AG04449 (cell line): ENCODE results near the gene LDLRAD4.
A peak's percentile ranks its signal among the peaks of the same experiment; 100 is the strongest.

Experiments
- CTCF ChIA-PET: fragments of 350-600 bp; formaldehyde crosslinking; extraction: SDS; loops from one replicate; lab custom pipeline; 2021; ENCODE audit warnings: antibody characterized with exemption; lab: Yijun Ruan, JAX
- POLR2A ChIA-PET: fragments of 400-600, 350-600 bp; formaldehyde crosslinking; extraction: SDS; loops from one replicate; lab custom pipeline; 2020; ENCODE audit warnings: antibody characterized with exemption, inconsistent platforms; lab: Yijun Ruan, JAX
- DNase-seq: peaks from one replicate; pipeline ENCODE4 v3.0.0-alpha.2; 2010; ENCODE audit warnings: low read depth, low spot score
- H3K4me3 ChIP-seq: 2 replicates; pipeline ENCODE4 v1.5.1; 2011; ENCODE audit warnings: low read depth, mild to moderate bottlenecking, control low read depth, low read length
- TF ChIP-seq, protein P1 (sequence below): IDR thresholded peaks from one replicate; pipeline ENCODE4 v1.5.1; 2011; ENCODE audit warnings: mild to moderate bottlenecking, moderate library complexity, low read length, control low read depth, inconsistent platforms; ENCODE audit not compliant: insufficient read depth; ENCODE audit errors: missing control alignments

Gene LDLRAD4

DNA sequence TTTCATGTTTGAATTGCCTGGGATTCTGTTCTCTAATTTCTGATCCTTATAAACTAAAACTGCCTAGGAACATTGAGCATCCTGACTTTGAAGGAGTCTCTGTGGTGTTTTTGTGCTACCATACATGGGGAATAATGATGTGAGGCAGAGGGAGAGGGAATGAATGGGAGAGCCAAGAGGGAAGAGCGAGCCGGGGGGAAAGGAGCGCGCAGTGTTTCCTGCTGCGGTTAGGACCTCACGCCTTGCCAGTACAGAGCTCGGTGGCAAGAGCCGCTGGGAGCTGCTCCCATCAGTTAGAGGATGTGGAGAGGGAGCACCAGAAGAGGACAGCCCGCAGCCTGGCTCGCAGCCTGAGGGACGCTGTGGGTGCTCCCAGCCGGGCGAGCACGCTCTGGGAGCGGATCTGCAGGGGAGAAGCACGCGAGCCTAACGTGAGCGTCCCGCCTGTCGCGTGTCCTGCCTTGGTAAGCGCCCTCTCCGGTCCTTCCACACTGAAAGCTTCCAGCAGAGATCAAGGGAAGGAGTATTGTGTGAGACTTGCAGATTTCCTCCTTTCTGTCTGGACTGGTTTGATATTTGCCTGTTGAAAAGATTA lies 393.1 kb downstream of the LDLRAD4 start:
- DNase-seq, result no peak
- POLR2A ChIA-PET, result no interaction called here
- TF ChIP-seq, protein P1, sequence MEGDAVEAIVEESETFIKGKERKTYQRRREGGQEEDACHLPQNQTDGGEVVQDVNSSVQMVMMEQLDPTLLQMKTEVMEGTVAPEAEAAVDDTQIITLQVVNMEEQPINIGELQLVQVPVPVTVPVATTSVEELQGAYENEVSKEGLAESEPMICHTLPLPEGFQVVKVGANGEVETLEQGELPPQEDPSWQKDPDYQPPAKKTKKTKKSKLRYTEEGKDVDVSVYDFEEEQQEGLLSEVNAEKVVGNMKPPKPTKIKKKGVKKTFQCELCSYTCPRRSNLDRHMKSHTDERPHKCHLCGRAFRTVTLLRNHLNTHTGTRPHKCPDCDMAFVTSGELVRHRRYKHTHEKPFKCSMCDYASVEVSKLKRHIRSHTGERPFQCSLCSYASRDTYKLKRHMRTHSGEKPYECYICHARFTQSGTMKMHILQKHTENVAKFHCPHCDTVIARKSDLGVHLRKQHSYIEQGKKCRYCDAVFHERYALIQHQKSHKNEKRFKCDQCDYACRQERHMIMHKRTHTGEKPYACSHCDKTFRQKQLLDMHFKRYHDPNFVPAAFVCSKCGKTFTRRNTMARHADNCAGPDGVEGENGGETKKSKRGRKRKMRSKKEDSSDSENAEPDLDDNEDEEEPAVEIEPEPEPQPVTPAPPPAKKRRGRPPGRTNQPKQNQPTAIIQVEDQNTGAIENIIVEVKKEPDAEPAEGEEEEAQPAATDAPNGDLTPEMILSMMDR, result no peak
- CTCF ChIA-PET, result interaction anchor here (1.3 to 1.4 kb wide), 2 partner anchors 81 to 395 kb away, joined by 3 read pairs; no protein-coding TSS in a partner anchor
- peak overlapping the region; percentile 42 for H3K4me3 ChIP-seq

DNA sequence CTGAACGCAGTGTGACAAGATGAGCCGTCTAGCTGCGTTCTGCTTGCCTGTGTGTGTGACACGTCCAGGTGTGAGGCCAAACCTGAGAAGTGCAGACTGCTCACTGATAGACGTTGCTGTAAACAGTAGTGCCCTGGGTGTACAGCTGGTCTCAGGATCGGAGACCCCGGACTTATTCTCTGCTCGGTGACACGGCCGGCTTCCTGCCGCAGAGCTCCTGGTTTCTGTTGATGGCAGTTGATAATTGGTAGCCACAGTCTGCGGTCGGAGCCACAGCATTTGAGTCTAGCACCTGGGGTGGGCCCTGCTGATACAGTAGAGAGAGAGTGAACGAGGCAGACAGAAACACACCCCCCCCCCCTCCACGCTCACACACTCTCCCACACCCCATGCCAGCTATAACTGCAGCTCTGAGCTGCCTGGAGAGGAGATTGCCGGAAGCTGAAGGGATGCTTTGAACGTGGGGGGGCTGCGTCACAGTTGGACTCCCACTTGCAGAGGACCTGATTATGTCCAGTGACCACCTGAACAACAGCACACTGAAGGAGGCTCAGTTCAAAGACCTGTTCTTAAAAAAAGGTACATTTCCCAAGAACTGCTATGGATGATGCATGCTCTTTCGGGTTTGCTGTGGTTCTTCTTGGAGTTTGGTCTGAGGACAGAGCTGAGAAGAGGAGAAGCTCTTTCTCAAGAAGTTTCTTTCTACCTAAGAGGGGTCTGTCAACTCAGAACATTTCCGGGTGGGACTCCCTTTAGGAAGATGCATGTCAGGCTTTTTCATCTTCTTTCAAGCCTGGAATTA lies 393.8 kb downstream of the LDLRAD4 start:
- ChIA-PET CTCF (interaction anchor here (1.3 to 1.4 kb wide), 2 partner anchors 81 to 396 kb away, joined by 3 read pairs; no protein-coding TSS in a partner anchor), POLR2A (no interaction called here)
- TF ChIP-seq, protein P1, result no peak
- no peak for DNase-seq
- peak overlapping the region; percentile 42 for H3K4me3 ChIP-seq

DNA sequence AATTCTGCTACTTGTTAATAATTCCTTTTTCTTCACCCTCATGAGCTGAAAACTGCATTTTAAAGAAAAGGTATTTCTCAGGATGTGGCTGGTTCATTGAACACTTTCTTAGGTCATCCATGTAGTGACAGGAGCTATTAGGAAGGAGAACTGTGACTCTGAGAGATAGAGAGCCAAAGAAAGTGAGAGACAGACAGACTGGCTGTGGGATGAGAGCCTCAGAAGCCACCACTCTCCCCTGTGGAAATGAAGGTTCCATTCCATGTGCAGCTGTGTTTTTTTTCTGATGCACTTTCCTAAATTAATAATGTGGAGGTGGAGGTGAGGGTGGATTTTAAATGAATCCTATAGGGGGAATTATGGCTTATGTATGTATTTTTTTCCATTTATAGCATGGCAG lies 394.5 kb downstream of the LDLRAD4 start:
- TF ChIP-seq, protein P1, result no peak
- DNase-seq, result no peak
- ChIA-PET CTCF (interaction anchor here (1.3 to 1.4 kb wide), 2 partner anchors 82 to 397 kb away, joined by 3 read pairs; no protein-coding TSS in a partner anchor), POLR2A (no interaction called here)
- H3K4me3 ChIP-seq, result no peak overlapping the region

DNA sequence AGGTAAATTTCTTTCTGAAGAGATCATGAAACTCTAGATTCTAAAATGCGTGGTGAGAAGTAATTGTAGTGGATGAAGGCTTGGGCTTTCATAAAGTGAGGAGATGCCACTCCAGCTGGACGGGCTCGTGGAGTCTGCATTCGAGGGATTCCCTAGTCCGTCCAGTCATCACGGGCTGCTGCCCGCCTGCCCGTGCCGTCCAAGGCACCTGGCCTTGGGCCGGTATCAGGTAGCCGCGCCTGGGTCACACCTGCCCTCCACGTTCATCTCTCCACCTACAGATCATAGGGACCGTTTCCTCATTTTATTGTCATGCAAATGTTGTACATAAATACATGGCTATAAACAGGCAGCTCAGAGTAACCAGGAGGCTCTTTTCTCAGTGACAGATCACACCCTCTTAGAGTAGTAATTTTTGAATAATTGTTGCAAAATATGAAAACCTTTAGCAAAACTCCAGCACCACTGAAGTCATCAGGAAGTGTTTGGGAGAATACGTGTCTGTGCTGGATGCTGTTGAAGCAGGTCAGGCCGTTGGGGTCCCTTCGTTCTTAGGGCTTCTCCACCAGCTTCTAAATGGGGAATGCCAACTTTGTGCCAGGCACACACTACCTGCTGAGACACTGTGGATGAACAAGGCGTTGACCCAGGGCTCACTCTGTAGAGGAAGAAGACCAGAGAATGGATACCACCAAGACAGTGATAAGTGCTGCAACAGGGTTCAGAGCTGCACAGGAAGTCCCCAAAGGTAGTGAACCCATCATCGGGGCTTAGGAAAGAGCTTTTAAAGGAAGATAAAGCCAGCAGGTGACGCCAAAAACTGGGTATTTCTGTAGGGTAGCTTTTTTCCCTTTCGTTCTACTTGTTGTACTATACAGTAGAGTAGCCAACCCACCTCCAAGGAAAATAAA lies 395.3 kb downstream of the LDLRAD4 start:
- POLR2A ChIA-PET, result no interaction called here
- DNase-seq, result no peak
- H3K4me3 ChIP-seq, result no peak overlapping the region
- CTCF ChIA-PET, result no interaction called here
- TF ChIP-seq, protein P1, result no peak

DNA sequence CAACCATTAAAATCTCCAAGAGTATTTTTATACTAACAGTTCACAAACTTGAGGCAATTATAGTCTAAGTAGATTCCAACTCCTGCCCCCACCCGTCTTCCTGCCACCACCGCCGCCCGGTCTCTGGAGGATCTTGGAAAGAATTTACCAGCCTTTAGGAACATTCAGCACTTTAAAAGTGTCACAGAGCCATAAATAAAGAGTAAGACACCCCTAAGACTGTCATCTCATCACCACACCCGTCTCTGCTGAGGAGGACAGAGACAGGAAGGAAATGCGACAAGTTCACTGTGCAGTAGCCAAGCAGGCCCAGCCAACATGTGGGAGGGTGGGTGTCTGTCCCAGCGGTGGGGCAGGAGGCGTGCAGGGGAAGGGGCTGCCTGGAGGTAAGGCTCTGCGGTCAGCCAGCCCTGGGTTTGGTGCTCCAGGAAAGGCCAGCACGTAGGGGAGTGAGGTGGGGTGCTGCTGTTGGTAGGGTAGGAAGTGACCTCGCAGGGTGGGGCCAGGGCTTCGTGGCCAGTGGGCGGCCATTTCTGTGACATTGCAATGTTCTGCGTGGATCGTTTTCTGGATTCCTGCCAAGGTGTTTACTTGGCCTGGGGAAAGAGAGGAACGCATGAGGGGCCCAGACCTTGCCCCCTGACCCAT lies 396.2 kb downstream of the LDLRAD4 start:
- no peak for DNase-seq
- ChIA-PET POLR2A (no interaction called here), CTCF (no interaction called here)
- H3K4me3 ChIP-seq, result no peak overlapping the region
- TF ChIP-seq, protein P1, result no peak
